ENCODE measurements around the gene PRDM15. TPM values are rescaled to one million over a fixed set of nuclear protein-coding genes. Genes with fewer than 3 reads are reported as not detected.

Gene PRDM15
- total and polyA plus RNA-seq, 2 experiments from 2014 or later: 2.3 to 4.2 TPM

DNA sequence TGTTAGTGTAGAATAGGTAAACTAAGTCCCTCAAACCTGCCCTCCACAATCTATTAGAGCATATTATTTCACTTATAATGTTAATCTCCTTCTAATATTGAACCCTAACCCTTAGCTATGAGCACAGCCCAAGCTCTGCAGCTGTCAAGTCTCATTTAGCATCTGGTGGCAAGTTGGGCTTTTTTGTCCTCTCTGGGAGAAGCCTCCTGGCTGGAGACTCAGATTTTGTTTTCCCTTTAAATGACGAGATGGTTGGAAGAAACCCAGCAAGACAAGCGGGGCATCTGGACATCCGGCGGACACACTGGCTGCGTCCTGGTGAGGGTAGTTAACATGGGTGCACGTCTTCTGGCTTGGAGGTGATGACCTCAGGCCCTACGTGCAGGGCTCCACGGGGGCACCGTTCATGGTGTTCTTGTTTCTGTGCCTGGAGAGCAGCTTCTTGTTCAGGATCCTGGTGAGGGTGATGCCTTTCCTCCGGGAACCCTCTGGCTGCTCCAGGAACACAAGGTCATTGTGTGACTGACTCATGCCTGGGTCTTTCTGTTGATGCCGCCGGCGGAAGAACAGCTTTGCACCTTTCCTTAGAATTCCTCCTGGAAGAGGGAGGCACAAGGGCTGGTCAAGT, 9.7 kb upstream of the PRDM15 start:
- Histone ChIP-seq H3K27me3 (replicated peaks; ENCODE audit: insufficient read depth) (no peaks in the 10 kb centered on the region), H3K9ac (no peak overlapping the region), H3K27ac (no peak overlapping the region), H3K4me1 (ENCODE audit: insufficient read depth) (no peaks in the 10 kb centered on the region), H3K9me2 (ENCODE audit: insufficient read depth) (no peaks in the 10 kb centered on the region), H2AFZ (no peak overlapping the region), H3F3A (ENCODE audit: insufficient read depth) (no peaks in the 10 kb centered on the region; the same call in 1 of the 2 replicates), H3K79me2 (ENCODE audit: insufficient read depth) (no peaks in the 10 kb centered on the region), H3K36me3 (ENCODE audit: low read depth) (no peaks in the 10 kb centered on the region), H4K20me1 (ENCODE audit: insufficient read depth) (no peaks in the 10 kb centered on the region), H3K9me3 (ENCODE audit: low read depth) (no peaks in the 10 kb centered on the region), H3K4me3 (no peak overlapping the region), H3K4me2 (ENCODE audit: unreplicated experiment) (no peak overlapping the region)
- in situ Hi-C loops (cut with MboI): no loop called here
- WGBS, 2 experiments (ENCODE audit: low coverage in 1 of 2, low lambda C conversion rate in 2 of 2, missing lambda C conversion rate in 2 of 2): 85 to 87% methylated on average over 13 of the region's 13 CpGs
- no peak for DNase-seq
- TF ChIP-seq EZH2phosphoT487 (IDR thresholded peaks at IDR 0.05; ENCODE audit: insufficient read depth, low read depth) (no peak), EZH2 (IDR thresholded peaks at IDR 0.05; ENCODE audit: insufficient read depth, poor library complexity, severe bottlenecking) (no peak)

- H2AFZ ChIP-seq: no peak overlapping the region
- no peaks in the 10 kb centered on the region for H3K9me2 ChIP-seq (ENCODE audit: insufficient read depth)
- H3K27ac ChIP-seq: no peak overlapping the region
- H3K4me3 ChIP-seq: no peak overlapping the region
- no peaks in the 10 kb centered on the region for H3K4me1 ChIP-seq (ENCODE audit: insufficient read depth)
- H3K4me2 ChIP-seq (ENCODE audit: unreplicated experiment): no peak overlapping the region
- H3F3A ChIP-seq (ENCODE audit: insufficient read depth): no peaks in the 10 kb centered on the region; the same call in 1 of the 2 replicates
- no peaks in the 10 kb centered on the region for H3K27me3 ChIP-seq (replicated peaks; ENCODE audit: insufficient read depth)
- no peak for TF ChIP-seq EZH2phosphoT487 (IDR thresholded peaks at IDR 0.05; ENCODE audit: insufficient read depth, low read depth)
- TF ChIP-seq EZH2 (IDR thresholded peaks at IDR 0.05; ENCODE audit: insufficient read depth, poor library complexity, severe bottlenecking): no peak
- no peaks in the 10 kb centered on the region for H4K20me1 ChIP-seq (ENCODE audit: insufficient read depth)
- WGBS, 2 experiments (ENCODE audit: low coverage in 1 of 2, low lambda C conversion rate in 2 of 2, missing lambda C conversion rate in 2 of 2): 97 to 99% methylated on average over 5 of the region's 5 CpGs
- no peaks in the 10 kb centered on the region for H3K79me2 ChIP-seq (ENCODE audit: insufficient read depth)
- H3K9me3 ChIP-seq (ENCODE audit: low read depth): no peaks in the 10 kb centered on the region
- in situ Hi-C loops (cut with MboI): no loop called here
- DNase-seq: no peak
- H3K9ac ChIP-seq: no peak overlapping the region
- no peaks in the 10 kb centered on the region for H3K36me3 ChIP-seq (ENCODE audit: low read depth)
These were observed 8.5 kb upstream of the PRDM15 start for GRCh38 chr21:41887667-41888066.

- Histone ChIP-seq H3K27me3 (replicated peaks; ENCODE audit: insufficient read depth) (no peaks in the 10 kb centered on the region), H3K36me3 (ENCODE audit: low read depth) (no peaks in the 10 kb centered on the region), H3K4me3 (no peak overlapping the region), H3K9ac (no peak overlapping the region), H3K4me1 (ENCODE audit: insufficient read depth) (no peaks in the 10 kb centered on the region), H3K79me2 (ENCODE audit: insufficient read depth) (no peaks in the 10 kb centered on the region), H3K9me3 (ENCODE audit: low read depth) (no peaks in the 10 kb centered on the region), H3K27ac (no peak overlapping the region), H3K9me2 (ENCODE audit: insufficient read depth) (no peaks in the 10 kb centered on the region), H3K4me2 (ENCODE audit: unreplicated experiment) (no peak overlapping the region), H3F3A (ENCODE audit: insufficient read depth) (peaks cover 10% of the 10 kb centered on the region), H4K20me1 (ENCODE audit: insufficient read depth) (no peaks in the 10 kb centered on the region), H2AFZ (no peak overlapping the region)
- WGBS, 2 experiments (ENCODE audit: low coverage in 1 of 2, low lambda C conversion rate in 2 of 2, missing lambda C conversion rate in 2 of 2): 88 to 96% methylated on average over 6 to 7 of the region's 7 CpGs
- in situ Hi-C loops (cut with MboI): no loop called here
- no peak for DNase-seq
- no peak for TF ChIP-seq EZH2 (IDR thresholded peaks at IDR 0.05; ENCODE audit: insufficient read depth, poor library complexity, severe bottlenecking)
- TF ChIP-seq EZH2phosphoT487 (IDR thresholded peaks at IDR 0.05; ENCODE audit: insufficient read depth, low read depth): no peak
These were observed 7.2 kb upstream of the PRDM15 start for GRCh38 chr21:41886328-41886727.

GRCh38 chr21:41885341-41886024, 6.3 kb upstream of the PRDM15 start:
- in situ Hi-C loops (cut with MboI): no loop called here
- H3K4me2 ChIP-seq (ENCODE audit: unreplicated experiment): no peak overlapping the region
- no peaks in the 10 kb centered on the region; the same call in 1 of the 2 replicates for H3K4me1 ChIP-seq (ENCODE audit: insufficient read depth)
- no peaks in the 10 kb centered on the region for H3K27me3 ChIP-seq (replicated peaks; ENCODE audit: insufficient read depth)
- no peak overlapping the region for H3K27ac ChIP-seq
- no peaks in the 10 kb centered on the region for H3K36me3 ChIP-seq (ENCODE audit: low read depth)
- no peaks in the 10 kb centered on the region for H3K9me3 ChIP-seq (ENCODE audit: low read depth)
- H3K9me2 ChIP-seq (ENCODE audit: insufficient read depth): no peaks in the 10 kb centered on the region
- H4K20me1 ChIP-seq (ENCODE audit: insufficient read depth): no peaks in the 10 kb centered on the region
- H3F3A ChIP-seq (ENCODE audit: insufficient read depth): peaks cover 10% of the 10 kb centered on the region
- no peaks in the 10 kb centered on the region for H3K79me2 ChIP-seq (ENCODE audit: insufficient read depth)
- H3K4me3 ChIP-seq: no peak overlapping the region
- no peak for DNase-seq
- no peak overlapping the region for H3K9ac ChIP-seq
- 74% methylated on average over 22 of the region's 22 CpGs for WGBS, 2 experiments (ENCODE audit: low coverage in 1 of 2, low lambda C conversion rate in 2 of 2, missing lambda C conversion rate in 2 of 2)
- TF ChIP-seq EZH2 (IDR thresholded peaks at IDR 0.05; ENCODE audit: insufficient read depth, poor library complexity, severe bottlenecking) (no peak), EZH2phosphoT487 (IDR thresholded peaks at IDR 0.05; ENCODE audit: insufficient read depth, low read depth) (no peak)
- H2AFZ ChIP-seq: no peak overlapping the region
